ENCODE results near the gene NEDD4.

Gene NEDD4

GRCh38 chr15:56040081-56041035, 46.9 kb upstream of the NEDD4 start (continued):
- no peak for TF ChIP-seq ZNF830 (tag by site-specific recombination; IDR thresholded peaks at IDR 0.05; ENCODE audit: low read depth)
- TF ChIP-seq SP3 (tag by site-specific recombination; IDR thresholded peaks at IDR 0.05): peak; percentile 34; the same call in 1 of the 2 replicates
- no peak for TF ChIP-seq ZNF155 (tag by site-specific recombination; IDR thresholded peaks at IDR 0.05)
- TF ChIP-seq ZSCAN4 (tag by site-specific recombination; IDR thresholded peaks at IDR 0.05): peak; percentile 13; the same call in 1 of the 2 replicates
- peak; percentile 62; the same call in 1 of the 2 replicates for TF ChIP-seq ZNF394 (tag by site-specific recombination; IDR thresholded peaks at IDR 0.05; ENCODE audit: borderline replicate concordance)
- no peak for TF ChIP-seq ZNF544 (tag by site-specific recombination; IDR thresholded peaks at IDR 0.05)
- no peak for TF ChIP-seq ZNF211 (tag by site-specific recombination; IDR thresholded peaks at IDR 0.05; ENCODE audit: low read depth)
- 0 out of 2 replicates have a peak, but pooled peaks have one; percentile 50 for TF ChIP-seq ZBTB17 (tag by site-specific recombination; IDR thresholded peaks at IDR 0.05)
- TF ChIP-seq ZNF585B (tag by site-specific recombination; IDR thresholded peaks at IDR 0.05): no peak
- TF ChIP-seq SP2 (tag by site-specific recombination; IDR thresholded peaks at IDR 0.05): no peak
- 0 out of 2 replicates have a peak, but pooled peaks have one; percentile 44 for TF ChIP-seq ZNF580 (tag by site-specific recombination; IDR thresholded peaks at IDR 0.05)
- peak; percentile 89 for TF ChIP-seq SP7 (tag by site-specific recombination; IDR thresholded peaks at IDR 0.05)
- TF ChIP-seq WT1 (tag by site-specific recombination; IDR thresholded peaks at IDR 0.05): peak; percentile 40; the same call in 1 of the 2 replicates
- no peak for TF ChIP-seq OVOL3 (tag by site-specific recombination; IDR thresholded peaks at IDR 0.05)
- no peak for TF ChIP-seq ZBTB11 (tag by site-specific recombination; conservative IDR thresholded peaks at IDR 0.05; ENCODE audit: low read depth)
- no peak for TF ChIP-seq ZNF280C (tag by site-specific recombination; IDR thresholded peaks at IDR 0.05)
- TF ChIP-seq ZNF366 (tag by site-specific recombination; conservative IDR thresholded peaks at IDR 0.05): peak; percentile 95
- TF ChIP-seq ZSCAN30 (tag by site-specific recombination; IDR thresholded peaks at IDR 0.05): peak; percentile 92
- TF ChIP-seq BCL11A (tag by site-specific recombination; IDR thresholded peaks at IDR 0.05; ENCODE audit: low read depth): 0 out of 2 replicates have a peak, but pooled peaks have one; percentile 25
- TF ChIP-seq GFI1B (tag by site-specific recombination; IDR thresholded peaks at IDR 0.05): no peak
- peak; percentile 71; the same call in 1 of the 2 replicates for TF ChIP-seq ZNF660 (tag by site-specific recombination; IDR thresholded peaks at IDR 0.05)
- TF ChIP-seq ZNF518A (tag by site-specific recombination; conservative IDR thresholded peaks at IDR 0.05; ENCODE audit: low read depth): peak; percentile 64
- no peak for TF ChIP-seq REPIN1 (tag by site-specific recombination; IDR thresholded peaks at IDR 0.05; ENCODE audit: low read depth)
- no peak for TF ChIP-seq SCRT2 (tag by site-specific recombination; IDR thresholded peaks at IDR 0.05)
- TF ChIP-seq ZNF175 (tag by site-specific recombination; IDR thresholded peaks at IDR 0.05): no peak
- no peak for TF ChIP-seq ZNF501 (tag by site-specific recombination; IDR thresholded peaks at IDR 0.05)
- TF ChIP-seq ZNF558 (tag by site-specific recombination; IDR thresholded peaks at IDR 0.05): peak; percentile 78; the same call in 1 of the 2 replicates
